Activated CD4-positive, alpha-beta memory T cell treated with anti-CD3 and anti-CD28 coated beads, Interleukin-2, amount 10 ng/mL, durations not matched to agents 7 days and 5 days (primary cell): ENCODE results near the gene PYGB. TPM values are rescaled to one million over a fixed set of nuclear protein-coding genes. Genes with fewer than 3 reads are reported as not detected.
A peak's percentile ranks its signal among the peaks of the same experiment; 100 is the strongest.

Source experiments
- CTCF ChIA-PET: fragments of 350-600 bp; sonication (Branson Sonifier 250); formaldehyde crosslinking; loops from one replicate; lab custom pipeline; 2021; ENCODE audit warnings: antibody characterized with exemption, inconsistent platforms; lab: Charles Lee
- POLR2A ChIA-PET: fragments of 350-600 bp; sonication (Branson Sonifier 250); formaldehyde crosslinking; loops from one replicate; lab custom pipeline; 2021; ENCODE audit warnings: antibody characterized with exemption; lab: Charles Lee
- DNase-seq: peaks from one replicate; pipeline ENCODE4 v3.0.0-alpha.2; 2020
- H3K27ac Mint-ChIP-seq: one replicate; pipeline ENCODE4 v1.8.0; 2021; ENCODE audit warnings: mild to moderate bottlenecking, mixed read lengths
- H3K27me3 Mint-ChIP-seq: one replicate; pipeline ENCODE4 v1.8.0; 2021; ENCODE audit warnings: mixed read lengths
- H3K36me3 Mint-ChIP-seq: one replicate; pipeline ENCODE4 v1.8.0; 2021; ENCODE audit warnings: low read depth, mixed read lengths
- H3K4me1 Mint-ChIP-seq: one replicate; pipeline ENCODE4 v1.8.0; 2021; ENCODE audit warnings: mixed read lengths
- H3K4me3 Mint-ChIP-seq: one replicate; pipeline ENCODE4 v1.8.0; 2021; ENCODE audit warnings: mild to moderate bottlenecking, mixed read lengths
- H3K9me3 Mint-ChIP-seq: one replicate; pipeline ENCODE4 v1.8.0; 2021; ENCODE audit warnings: mixed read lengths
- total RNA-seq, 2 experiments: library from RNA; stranded (reverse); gene quantifications; one replicate each; pipeline ENCODE4 v1.2.3, GENCODE V29; 2021

PYGB gene
- total RNA-seq, 2 experiments from 2014 or later = 28.4 to 29.8 TPM

DNA sequence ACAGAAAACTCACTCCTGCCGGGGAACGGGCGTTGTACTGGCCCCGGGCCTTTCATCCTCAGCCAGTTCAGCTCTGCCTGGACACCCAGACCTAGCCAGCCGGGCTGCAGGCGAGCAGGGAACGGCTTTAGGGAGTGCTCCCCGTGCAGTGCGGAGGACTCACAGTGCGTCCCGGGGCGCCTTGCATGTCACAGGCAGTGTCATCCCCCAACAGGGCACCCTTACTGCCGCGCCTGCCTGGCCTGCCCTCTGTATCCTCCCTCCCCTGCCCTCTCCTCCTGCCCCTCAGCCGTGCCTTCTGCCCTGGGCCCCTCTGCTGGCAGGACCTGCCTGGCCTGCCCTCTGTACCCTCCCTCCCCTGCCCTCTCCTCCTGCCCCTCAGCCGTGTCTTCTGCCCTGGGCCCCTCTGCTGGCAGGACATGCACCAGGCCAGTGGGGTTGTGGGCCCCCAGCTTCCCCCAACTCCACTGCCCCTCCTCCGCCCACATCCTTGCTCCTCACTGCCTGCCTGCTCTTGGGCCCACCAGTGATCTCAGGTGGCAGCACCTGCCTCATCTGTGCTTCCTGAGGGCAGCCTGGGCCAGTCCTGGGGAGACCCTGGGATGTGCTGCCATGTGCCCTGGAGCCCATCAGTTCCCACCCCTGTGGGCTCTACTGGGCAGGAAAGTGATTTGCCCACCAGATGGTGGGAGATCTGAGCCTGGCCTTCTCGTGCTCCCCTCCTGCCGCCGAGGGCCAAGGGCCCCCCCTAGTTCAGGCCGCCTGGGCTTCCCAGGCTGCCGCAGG lies 43.0 kb downstream of the PYGB start:
- no peak overlapping the region for H3K27ac Mint-ChIP-seq
- CTCF ChIA-PET = no interaction called here
- H3K36me3 Mint-ChIP-seq = peaks cover 9% of the 10 kb centered on the region

DNA sequence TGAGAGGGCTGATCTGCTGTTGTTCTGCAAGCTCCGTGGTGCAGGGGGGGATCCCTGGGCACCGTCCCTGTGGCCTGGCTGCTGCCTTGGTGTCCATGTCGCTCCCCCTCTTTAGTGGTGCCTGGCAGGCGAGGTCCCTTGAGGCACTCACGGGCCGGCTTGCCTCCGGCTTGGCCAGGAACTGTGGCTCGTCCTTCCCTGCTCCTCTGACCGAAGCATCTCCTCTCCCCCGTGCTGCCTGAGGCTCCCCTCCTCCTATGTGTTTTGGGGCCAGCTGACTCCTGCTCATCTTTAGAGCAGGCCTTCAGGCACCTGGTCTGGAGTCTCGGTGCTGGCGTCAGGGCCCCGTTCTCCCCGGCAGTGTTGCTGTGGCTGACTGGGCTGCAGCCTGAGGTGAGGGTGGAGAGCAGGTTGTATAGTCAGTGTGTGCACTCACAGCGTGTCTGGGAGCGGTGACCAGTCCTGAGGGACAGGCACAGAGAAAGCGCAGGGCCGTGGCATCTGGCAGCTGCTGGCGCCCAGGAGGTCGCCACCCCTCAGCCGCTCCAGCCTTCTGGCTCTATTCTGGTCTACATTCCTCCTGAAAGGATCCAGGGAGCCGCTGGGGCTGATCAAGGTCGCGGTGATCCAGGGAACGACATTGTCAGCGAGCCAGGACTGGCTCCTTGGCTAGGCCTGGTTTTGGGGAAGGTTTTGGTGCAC lies 43.7 kb downstream of the PYGB start:
- Mint-ChIP-seq H3K9me3 (no peaks in the 10 kb centered on the region), H3K27ac (no peak overlapping the region), H3K27me3 (no peaks in the 10 kb centered on the region), H3K36me3 (peaks cover 9% of the 10 kb centered on the region), H3K4me3 (no peak overlapping the region), H3K4me1 (peaks cover 2% of the 10 kb centered on the region)
- no peak for DNase-seq
- CTCF ChIA-PET = no interaction called here
- POLR2A ChIA-PET = no interaction called here

More for the DNA sequence above, 43.0 kb downstream of the PYGB start:
- DNase-seq = no peak
- Mint-ChIP-seq H3K4me3 (no peak overlapping the region), H3K4me1 (no peaks in the 10 kb centered on the region), H3K9me3 (no peaks in the 10 kb centered on the region), H3K27me3 (no peaks in the 10 kb centered on the region)
- POLR2A ChIA-PET = no interaction called here

GRCh38 chr20:25292176-25292891 lies 44.4 kb downstream of the PYGB start:
- no peaks in the 10 kb centered on the region for H3K27me3 Mint-ChIP-seq
- CTCF ChIA-PET = interaction anchor here (5.1 kb wide), 1 partner anchor 105 kb away, joined by 33 read pairs; no protein-coding TSS in a partner anchor
- POLR2A ChIA-PET = no interaction called here
- peaks cover 6% of the 10 kb centered on the region for H3K4me1 Mint-ChIP-seq
- no peaks in the 10 kb centered on the region for H3K9me3 Mint-ChIP-seq
- no peak for DNase-seq
- peaks cover 2% of the 10 kb centered on the region for H3K36me3 Mint-ChIP-seq
- no peak overlapping the region for H3K4me3 Mint-ChIP-seq
- no peak overlapping the region for H3K27ac Mint-ChIP-seq

DNA sequence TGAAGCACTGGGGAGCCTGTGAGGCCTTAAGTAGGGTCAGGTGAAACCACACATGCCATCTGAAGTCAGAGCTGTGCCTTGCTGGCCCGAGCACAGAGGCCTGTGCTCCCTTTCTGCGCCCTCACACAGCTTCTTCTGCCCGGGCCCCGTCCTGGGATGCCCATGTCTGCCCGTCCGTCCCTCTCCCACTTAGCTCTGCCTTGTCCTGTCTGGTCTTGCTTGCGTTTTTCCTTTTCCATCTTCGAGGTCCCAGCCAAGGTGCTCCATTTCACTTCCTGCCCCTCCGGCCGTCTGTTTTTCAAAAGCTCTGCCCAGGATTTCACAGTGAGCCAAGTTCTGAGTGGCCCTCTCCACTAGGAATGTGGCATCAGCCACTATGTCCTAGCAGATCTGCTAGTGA lies 45.6 kb downstream of the PYGB start:
- Mint-ChIP-seq H3K9me3 (no peaks in the 10 kb centered on the region), H3K4me1 (peaks cover 10% of the 10 kb centered on the region), H3K4me3 (no peak overlapping the region), H3K27me3 (no peaks in the 10 kb centered on the region), H3K27ac (no peak overlapping the region), H3K36me3 (peaks cover 3% of the 10 kb centered on the region)
- ChIA-PET POLR2A (interaction anchor here (0.8 kb wide), 1 partner anchor 115 kb away, joined by 4 read pairs; no protein-coding TSS in a partner anchor), CTCF (interaction anchor here (1.2 to 5.1 kb wide), 3 partner anchors 11 to 104 kb away, joined by 3 to 33 read pairs (median 5); no protein-coding TSS in a partner anchor)
- no peak for DNase-seq

- POLR2A ChIA-PET = interaction anchor here (0.8 kb wide), 1 partner anchor 114 kb away, joined by 4 read pairs; no protein-coding TSS in a partner anchor
- Mint-ChIP-seq H3K4me3 (no peak overlapping the region), H3K4me1 (peaks cover 11% of the 10 kb centered on the region), H3K9me3 (no peaks in the 10 kb centered on the region), H3K27me3 (no peaks in the 10 kb centered on the region), H3K36me3 (peaks cover 3% of the 10 kb centered on the region), H3K27ac (no peak overlapping the region)
- CTCF ChIA-PET = interaction anchor here (1.2 to 5.1 kb wide), 3 partner anchors 12 to 104 kb away, joined by 3 to 33 read pairs (median 5); no protein-coding TSS in a partner anchor
- no peak for DNase-seq
These were observed 46.1 kb downstream of the PYGB start for GRCh38 chr20:25293910-25294458.

- POLR2A ChIA-PET = no interaction called here
- peaks cover 11% of the 10 kb centered on the region for H3K4me1 Mint-ChIP-seq
- DNase-seq = peak; percentile 48
- H3K27ac Mint-ChIP-seq = no peak overlapping the region
- CTCF ChIA-PET = interaction anchor here (0.8 to 5.1 kb wide), 3 partner anchors 14 to 103 kb away, joined by 3 to 33 read pairs (median 5); no protein-coding TSS in a partner anchor
- H3K4me3 Mint-ChIP-seq = no peak overlapping the region
- H3K36me3 Mint-ChIP-seq = peaks cover 6% of the 10 kb centered on the region
- H3K9me3 Mint-ChIP-seq = no peaks in the 10 kb centered on the region
- H3K27me3 Mint-ChIP-seq = no peaks in the 10 kb centered on the region
These were observed 46.8 kb downstream of the PYGB start for GRCh38 chr20:25294459-25295385.

GRCh38 chr20:25295386-25296093 lies 47.7 kb downstream of the PYGB start:
- no peaks in the 10 kb centered on the region for H3K27me3 Mint-ChIP-seq
- H3K4me1 Mint-ChIP-seq = peaks cover 11% of the 10 kb centered on the region
- POLR2A ChIA-PET = interaction anchor here (1.1 kb wide), 1 partner anchor 47 kb away, joined by 3 read pairs; the partner anchor contains the start of gene PYGB
- CTCF ChIA-PET = interaction anchor here (0.8 to 5.1 kb wide), 3 partner anchors 19 to 102 kb away, joined by 3 to 33 read pairs (median 4); no protein-coding TSS in a partner anchor
- H3K4me3 Mint-ChIP-seq = no peak overlapping the region
- no peak for DNase-seq
- H3K27ac Mint-ChIP-seq = no peak overlapping the region
- H3K9me3 Mint-ChIP-seq = no peaks in the 10 kb centered on the region
- H3K36me3 Mint-ChIP-seq = peaks cover 6% of the 10 kb centered on the region

DNA sequence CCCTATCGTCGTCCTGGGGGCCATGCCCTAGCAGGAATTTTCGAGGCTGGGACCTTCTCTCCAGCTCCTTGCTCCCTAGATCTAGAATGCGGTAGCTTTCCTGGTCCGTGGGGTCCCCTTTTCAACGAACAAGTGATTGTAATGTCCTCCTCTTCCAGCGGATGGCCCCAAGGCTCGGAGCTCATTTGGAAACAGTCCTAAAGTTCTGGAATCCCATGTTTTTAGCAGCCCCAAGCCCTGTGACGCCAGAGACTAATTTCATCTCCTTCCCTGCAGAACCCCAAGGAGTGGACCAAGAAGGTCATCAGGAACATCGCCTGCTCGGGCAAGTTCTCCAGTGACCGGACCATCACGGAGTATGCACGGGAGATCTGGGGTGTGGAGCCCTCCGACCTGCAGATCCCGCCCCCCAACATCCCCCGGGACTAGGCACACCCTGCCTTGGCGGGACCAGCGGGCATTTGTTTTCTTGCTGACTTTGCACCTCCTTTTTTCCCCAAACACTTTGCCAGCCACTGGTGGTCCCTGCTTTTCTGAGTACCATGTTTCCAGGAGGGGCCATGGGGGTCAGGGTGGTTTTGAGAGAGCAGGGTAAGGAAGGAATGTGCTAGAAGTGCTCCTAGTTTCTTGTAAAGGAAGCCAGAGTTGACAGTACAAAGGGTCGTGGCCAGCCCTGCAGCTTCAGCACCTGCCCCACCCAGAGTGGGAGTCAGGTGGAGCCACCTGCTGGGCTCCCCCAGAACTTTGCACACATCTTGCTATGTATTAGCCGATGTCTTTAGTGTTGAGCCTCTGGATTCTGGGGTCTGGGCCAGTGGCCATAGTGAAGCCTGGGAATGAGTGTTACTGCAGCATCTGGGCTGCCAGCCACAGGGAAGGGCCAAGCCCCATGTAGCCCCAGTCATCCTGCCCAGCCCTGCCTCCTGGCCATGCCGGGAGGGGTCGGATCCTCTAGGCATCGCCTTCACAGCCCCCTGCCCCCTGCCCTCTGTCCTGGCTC lies 48.5 kb downstream of the PYGB start:
- DNase-seq = peak; percentile 38
- Mint-ChIP-seq H3K4me1 (peaks cover 11% of the 10 kb centered on the region), H3K27ac (no peak overlapping the region), H3K4me3 (no peak overlapping the region), H3K27me3 (no peaks in the 10 kb centered on the region), H3K36me3 (peaks cover 6% of the 10 kb centered on the region), H3K9me3 (no peaks in the 10 kb centered on the region)
- POLR2A ChIA-PET = interaction anchor here (1.1 kb wide), 1 partner anchor 48 kb away, joined by 3 read pairs; the partner anchor contains the start of gene PYGB
- CTCF ChIA-PET = interaction anchor here (0.9 to 5.1 kb wide), 3 partner anchors 11 to 101 kb away, joined by 3 to 33 read pairs (median 4); no protein-coding TSS in a partner anchor

- CTCF ChIA-PET = interaction anchor here (0.9 to 5.1 kb wide), 3 partner anchors 10 to 100 kb away, joined by 3 to 33 read pairs (median 4); no protein-coding TSS in a partner anchor
- Mint-ChIP-seq H3K4me3 (no peak overlapping the region), H3K27me3 (no peaks in the 10 kb centered on the region), H3K27ac (peak overlapping the region; percentile 47), H3K4me1 (peaks cover 11% of the 10 kb centered on the region), H3K36me3 (peaks cover 6% of the 10 kb centered on the region), H3K9me3 (no peaks in the 10 kb centered on the region)
- no peak for DNase-seq
- POLR2A ChIA-PET = no interaction called here
These were observed 49.4 kb downstream of the PYGB start for GRCh38 chr20:25297141-25297905.
